ENCODE measurements around the gene GLI3.

Gene GLI3

DNA sequence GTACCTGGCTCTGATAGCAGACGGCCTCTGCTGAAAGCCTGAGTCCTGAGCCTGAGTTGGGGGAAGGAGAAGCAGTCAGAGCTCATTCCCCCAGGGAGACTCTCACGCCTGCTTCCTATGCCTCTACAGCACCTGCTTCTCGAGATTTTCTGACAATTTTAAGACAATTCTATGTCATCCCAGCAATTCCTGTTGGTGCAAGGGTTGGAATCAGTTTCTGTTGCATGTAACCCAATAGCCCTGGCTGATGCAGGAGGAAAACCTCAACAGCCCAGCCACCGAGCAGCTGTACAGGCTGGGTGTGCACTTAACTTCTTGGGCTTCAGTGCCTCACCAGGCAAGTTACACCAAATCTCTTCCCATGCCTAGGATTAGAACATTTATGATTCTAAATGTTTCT lies 134.7 kb downstream of the GLI3 start:
- no peak for DNase-seq

DNA sequence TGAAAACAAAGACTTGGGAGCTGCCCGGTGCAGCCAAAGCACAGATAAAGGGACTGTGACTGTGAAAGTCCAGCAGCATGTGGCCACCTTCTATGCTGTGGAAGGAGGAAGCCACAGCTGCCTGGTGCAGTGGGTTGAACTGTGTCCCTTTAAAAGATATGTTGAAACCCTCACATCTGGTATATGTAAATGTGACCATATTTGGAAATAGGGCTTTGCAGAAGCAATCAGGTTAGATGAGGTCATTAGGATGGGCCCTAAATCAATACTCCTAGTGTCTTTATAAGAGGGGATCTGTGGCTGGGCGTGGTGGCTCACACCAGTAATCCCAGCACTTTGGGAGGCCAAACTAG lies 136.9 kb downstream of the GLI3 start:
- DNase-seq, result no peak

DNA sequence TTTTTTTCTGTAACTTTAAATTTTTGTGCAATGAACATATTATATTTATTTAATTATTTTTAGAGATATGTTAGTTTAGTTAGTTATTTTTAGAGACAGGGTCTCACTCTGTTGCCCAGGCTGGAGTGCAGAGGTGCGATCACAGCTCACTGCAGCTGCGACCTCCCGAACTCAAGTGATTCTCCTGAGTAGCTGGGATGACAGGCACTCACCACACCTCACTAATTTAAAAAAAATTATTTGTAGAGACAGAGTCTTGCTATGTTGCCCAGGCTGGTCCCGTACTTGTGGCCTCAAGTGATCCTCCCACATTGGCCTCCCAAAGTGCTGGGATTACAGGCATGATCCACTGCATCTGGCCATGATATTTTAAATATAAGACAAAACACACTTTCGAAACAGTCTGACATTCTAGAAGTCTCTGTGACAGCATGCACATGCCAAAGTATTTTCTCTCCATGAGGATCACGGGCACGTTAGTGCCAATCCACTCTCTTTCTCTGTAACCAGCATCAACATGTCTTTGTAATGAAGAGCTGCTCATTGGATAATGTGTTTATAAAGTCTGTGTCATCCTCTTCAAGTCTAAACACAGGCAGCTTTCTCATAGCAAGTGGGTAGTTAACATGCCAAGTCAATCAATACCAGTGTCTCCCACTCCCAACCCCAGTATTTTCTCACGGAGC lies 137.4 kb downstream of the GLI3 start:
- DNase-seq, result no peak

DNA sequence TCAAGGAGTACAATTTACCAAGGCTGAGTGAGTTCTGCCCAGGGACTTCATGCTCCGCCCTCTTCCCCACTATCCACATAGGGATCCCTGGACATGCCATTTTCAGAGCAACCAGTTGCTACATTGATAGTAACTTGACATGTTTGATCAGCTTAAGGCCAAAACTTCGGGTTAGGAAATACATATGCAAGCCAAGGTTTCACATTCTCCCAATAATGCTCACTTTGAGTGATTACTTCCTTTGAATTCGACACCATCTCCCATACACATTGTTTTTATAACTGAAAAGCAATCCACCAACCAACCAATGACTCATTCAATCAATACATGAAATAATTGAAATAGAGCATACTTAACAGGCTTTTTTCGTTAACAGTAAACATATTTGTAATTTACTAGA lies 137.9 kb downstream of the GLI3 start:
- DNase-seq, result no peak

DNA sequence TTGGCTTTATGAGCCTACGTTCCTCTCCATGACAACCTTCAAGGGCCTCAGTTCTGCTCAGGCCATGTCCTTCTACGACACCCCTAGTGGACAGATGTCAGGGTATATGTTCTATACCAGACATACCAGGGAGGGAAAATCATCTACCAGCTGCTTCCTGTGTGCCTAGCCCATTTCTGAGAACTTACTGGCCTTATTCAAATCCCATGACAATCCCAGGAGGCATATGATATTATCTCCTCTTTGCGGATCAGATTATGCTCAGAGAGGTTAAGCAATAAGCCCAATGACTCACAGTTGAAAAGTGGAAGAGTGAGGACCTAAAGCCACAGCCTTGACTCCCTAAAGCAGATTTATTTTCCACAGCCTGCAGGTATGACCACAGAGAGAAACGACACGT lies 139.3 kb downstream of the GLI3 start:
- no peak for DNase-seq

DNA sequence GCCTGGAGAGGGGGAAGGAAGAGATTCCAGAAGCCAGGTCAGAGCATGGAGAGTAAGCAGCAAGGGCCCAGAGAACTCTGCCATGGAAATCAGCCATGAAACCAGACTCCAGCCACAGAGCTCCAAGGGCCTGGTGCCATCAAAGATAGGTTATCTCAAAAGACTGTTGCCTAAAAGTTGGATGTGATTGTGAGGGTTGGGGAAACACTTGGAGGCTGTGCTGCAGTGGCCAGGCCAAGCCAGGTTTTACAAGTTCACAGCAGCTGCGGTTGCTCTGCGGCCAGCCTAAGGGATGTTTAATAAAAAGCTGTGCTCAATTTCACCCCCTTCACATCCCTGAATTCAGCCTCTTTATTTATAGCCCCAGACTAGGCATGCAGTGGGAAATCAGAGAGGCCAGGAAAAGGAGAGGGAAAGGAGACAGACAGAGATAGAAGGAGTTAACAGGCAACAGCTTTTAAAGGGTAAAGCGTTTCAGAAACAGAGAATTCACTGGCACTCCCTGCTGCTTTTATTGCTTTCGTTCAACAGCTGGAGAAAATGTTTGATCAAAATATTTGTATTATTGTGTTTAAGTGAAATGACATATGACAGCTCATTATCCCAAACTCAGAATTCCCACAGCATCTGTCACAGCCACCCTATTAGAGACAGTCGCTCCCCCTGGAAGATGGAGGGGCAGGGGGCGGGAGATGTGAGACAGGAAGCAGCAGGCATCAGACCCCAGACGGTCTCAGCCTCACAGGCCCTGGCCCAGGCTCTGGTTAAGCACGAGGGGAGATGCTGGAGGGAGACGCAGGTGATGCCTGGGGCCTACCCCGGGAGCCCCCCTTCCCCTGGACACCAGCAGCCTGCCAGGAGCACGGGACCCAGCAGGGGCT lies 140.1 kb downstream of the GLI3 start:
- peak; percentile 73 for DNase-seq

DNA sequence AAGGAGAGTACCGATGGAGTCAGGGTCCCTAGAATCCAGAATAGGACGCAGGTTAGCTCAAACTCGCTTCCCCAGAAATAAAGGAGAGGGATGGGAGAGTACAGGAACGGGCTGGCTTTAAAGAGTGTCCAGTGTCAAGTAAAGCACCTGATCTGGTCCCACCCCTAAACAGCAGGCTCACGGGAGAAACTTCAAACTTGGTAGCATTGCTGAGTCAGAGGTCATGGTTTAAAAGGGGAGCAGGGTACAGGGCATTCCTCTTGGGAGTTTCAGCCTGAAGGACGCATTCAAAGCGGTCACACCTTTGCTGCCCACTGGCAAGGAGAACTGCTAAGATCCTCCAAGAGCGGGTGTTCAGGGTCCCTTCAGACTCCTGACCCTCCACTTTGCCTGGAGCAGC lies 140.7 kb downstream of the GLI3 start:
- no peak for DNase-seq

DNA sequence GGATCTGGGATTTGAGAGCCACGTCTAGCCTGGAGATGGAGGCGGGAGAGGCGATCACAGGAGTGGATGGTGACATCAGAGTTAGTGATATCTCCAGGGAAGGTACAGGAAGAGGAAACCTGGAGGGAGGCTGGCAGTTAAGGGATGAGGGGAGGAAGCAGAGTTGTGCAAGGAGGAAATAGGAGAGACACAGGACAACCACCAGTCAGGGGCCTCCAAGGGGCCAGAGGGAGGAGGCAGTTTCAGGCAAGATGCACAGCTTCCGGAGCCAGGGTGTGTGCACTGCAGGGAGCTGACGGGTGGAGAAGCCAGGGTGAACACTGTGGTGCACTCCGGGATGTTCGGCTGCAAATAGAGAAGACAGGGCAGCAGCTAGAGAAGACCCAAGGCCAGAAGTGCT lies 141.2 kb downstream of the GLI3 start:
- no peak for DNase-seq

DNA sequence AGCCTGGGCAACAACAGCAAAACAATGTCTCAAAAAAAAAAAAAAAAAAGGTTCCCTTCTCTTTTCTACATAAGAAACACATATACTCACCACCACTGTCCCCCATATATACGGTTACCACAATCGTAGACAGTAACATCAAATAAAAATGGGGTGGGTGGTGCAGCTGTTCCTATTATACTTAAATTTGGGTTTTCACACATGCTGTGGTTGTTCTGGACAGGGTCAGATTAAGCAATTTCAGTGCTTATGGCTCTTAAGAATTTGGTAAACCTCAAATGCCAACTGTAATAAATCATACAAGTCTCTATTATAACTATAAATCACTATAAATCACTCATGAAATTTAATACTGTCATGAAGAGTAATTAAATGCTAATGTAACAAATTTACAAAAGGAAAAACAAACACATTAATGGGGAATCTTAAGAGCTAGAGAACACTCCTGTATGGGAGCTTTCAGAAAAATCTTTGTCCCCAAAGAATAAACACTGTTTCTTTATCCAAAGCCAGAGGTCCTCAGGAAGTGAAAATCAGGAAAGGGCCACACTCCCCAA lies 143.6 kb downstream of the GLI3 start:
- no peak for DNase-seq

DNA sequence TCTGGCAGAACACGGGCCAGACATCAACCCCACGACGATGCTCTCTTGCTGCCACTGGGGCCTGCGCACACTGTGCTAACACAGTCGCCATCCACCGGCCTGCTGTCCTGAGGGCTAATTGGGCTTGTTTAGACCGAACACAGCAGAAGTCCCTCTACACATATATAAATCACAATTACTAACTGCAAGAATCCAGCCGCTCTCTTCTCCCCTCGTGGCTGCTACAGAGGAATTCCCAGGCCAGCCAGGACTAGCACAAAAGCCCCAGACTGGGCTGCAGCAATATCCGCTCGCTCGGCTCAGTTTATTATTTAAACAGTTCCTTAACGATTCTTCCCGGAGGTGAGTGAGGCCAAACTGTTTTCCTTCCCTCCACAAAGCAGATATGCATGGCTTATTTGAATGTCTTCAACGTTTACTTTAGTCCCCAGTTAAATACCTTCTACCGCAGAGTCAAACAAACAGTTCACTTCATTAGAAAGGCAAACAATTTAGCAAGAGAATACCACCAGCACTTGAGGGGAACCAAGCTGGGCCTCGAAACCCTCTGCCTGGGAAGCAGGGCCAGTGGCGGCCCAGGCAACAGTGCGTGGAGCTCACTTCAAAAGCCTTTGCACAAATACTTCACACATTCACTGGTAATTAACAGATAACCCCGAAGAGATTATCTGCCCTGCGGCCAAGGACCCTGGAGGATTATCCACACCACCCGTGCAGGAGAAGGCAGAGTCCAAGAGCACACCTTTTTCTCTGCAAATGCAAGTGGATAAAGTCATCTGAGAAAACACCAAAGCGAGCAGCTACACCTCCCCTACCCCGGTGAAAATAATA lies 145.3 kb downstream of the GLI3 start:
- peak; percentile 57 for DNase-seq

DNA sequence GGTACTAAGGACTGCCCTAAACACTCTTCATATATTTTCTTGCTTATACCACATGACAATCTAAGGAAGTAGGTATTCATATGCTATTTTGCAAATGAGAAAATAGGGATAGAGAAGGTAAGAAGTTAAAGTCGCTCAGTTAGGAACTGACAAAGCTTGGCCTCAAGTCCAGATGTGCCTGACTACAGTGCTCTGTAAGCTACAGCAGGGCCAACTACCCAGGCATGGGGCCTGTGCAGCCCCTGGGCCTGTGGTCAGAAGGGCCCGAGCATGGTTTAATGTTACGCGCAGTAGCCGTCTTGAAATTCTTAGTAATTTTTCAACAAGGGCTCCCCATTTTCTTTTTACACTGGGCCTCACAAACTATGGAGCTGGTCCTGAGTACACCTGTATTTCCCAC lies 146.2 kb downstream of the GLI3 start:
- no peak for DNase-seq

DNA sequence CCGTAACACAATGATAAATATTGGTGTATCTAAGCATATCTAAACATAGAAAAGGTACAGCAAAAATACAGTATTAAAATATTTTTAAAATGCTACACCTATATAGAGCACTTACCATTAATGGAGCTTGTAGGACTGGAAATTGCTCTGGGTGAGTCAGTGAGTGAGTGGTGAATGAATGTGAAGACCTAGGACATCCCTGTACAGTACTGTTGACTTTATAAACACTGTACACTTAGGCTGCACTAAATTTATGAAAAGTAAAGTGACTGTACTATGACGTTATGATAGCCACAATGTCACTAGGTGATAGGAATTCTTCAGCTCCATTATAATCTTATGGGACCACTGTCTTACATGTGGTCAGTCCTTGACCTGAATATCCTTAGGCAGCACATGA lies 147.0 kb downstream of the GLI3 start:
- DNase-seq, result no peak

DNA sequence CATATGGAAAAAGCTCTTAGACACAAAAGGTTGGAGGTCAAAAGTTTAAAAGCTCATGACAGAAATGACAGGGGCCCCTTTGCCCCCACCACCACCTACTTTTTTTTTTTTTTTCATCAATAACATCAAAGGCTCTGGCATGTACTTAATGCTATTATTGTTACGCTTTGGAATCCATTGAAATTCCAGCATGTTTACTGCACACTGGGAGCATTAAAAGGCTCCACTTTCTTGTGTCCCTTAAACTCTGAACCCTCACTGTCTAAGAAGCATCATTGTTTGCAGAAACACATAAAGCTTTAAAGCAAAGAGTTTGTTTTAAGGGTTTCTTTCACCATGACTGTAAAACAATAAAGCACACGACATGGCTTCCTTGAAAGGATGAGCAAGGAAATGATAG lies 149.4 kb downstream of the GLI3 start:
- no peak for DNase-seq

DNA sequence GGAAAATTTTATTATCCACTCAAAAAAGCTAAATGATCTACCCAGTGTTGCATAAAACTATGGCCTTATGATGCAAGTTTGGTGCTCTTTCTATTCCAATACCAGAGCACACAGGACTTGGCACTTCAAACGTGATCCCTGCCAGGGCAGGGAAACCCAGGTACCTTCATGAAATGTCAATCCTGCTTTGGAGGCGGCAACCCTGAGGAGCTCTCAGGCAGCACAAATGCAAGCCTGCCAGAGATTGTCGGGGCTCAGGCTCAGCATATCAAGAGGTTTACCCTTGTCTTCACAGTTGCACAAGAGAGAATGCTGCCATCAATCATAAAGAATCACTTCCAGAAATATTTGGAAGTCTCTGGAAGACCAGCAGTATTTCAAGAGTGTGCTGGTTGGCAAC lies 151.5 kb downstream of the GLI3 start:
- no peak for DNase-seq

DNA sequence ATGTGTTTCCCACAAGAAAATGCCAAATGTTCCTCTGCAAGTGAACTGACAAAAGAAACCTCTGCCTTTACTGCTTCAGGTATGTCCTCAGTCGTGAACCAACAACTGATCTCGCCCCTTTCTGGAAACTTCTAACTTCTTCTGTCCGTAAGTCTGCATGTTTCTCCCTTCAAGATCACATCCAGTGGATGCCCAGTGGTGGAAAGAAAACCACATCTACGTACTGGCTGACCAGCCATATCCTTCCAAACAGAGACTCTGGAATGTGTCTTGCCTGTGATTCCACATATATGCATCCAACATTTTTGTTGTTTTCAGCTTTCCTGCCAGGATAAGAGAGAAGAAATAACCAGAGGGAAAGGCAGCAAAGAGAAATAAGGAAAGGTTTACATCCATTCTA lies 152.7 kb downstream of the GLI3 start:
- no peak for DNase-seq

DNA sequence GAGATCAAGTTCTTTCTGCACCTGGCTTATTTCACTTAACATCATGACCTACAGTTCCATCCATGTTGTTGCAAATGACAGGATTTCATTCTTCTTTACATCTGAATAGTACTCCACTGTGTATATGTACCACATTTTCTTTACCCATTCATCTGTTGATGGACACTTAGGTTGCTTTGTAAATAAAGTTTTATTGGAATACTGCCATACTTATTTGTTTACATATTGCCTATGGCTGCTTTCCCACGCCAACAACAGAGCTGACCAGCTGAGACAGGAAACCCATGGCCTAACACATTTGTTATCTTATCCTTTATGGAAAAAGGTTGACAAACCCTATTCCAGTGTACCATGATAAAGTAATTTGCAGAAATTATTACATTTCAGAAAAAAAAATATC lies 153.7 kb downstream of the GLI3 start:
- no peak for DNase-seq

DNA sequence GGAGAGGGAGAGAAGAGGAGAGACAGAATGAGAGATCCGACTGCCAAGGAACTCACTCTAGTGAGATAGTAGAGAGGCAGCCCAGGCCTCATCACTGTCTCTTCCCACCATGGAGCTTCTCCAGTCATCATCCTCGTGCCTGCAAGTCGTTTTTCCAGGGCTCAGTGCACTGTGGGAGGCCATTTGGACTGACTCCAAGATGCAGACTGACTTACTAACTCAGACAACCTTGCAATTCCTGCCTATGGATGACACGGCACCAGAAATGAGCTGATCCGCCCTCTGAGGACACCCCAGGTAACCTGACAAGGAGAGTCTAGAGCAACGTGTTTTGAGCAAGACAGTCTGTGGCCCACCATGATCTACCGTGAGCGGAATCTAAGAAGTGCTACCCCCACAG lies 154.9 kb downstream of the GLI3 start:
- no peak for DNase-seq

DNA sequence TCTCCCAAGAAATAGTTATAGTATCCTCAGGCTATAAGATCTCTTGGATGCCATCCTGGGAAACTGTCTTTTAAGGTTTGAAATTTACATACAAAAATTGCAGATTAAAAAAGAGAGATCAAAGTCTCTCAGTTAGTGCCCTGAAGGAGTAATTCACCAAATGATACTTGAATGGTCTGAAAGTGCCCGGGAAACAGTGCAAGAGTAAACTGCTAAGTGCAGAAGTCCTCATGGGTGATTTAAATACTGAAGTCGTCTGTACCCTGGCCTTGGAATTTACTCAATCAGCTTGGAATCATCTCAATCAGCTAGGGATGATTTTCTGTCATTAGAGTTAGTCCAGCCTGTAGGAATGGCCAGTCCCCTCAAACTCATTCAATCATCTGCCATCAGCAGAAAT lies 155.3 kb downstream of the GLI3 start:
- DNase-seq, result no peak

DNA sequence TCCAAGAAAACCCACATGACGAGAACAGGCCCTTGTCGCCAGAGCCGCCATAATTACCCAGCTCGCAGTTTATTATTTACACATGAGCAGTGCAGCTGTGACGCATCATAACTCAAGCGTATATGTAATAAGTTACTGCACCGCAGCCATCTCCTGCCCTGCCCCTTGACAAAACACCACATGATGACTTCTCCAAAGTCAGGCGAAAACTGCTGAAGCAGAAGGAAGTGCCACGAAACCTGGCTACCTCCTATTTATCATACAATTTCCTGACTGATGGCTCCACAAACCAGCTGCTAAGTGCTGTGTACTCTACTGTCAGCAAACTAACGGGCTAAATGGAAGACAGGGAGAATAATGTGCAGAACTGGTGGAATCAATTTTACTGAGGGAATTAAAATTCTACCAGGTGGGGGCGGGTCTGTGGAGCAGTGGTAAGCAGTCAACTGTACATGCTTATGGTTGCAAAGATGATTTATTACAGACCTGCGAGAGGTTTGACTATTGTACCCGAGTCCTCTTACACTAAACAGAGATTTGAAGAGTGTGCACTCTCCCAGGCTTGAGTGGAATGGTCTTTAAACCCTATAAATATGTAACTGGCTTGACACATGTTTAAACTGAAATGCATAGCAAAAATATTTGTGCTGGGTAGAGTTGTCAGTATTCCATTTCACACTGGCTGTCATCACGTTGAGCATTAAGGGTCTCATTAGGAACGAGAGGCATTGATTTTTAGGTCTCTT lies 156.0 kb downstream of the GLI3 start:
- DNase-seq, result peak; percentile 51

DNA sequence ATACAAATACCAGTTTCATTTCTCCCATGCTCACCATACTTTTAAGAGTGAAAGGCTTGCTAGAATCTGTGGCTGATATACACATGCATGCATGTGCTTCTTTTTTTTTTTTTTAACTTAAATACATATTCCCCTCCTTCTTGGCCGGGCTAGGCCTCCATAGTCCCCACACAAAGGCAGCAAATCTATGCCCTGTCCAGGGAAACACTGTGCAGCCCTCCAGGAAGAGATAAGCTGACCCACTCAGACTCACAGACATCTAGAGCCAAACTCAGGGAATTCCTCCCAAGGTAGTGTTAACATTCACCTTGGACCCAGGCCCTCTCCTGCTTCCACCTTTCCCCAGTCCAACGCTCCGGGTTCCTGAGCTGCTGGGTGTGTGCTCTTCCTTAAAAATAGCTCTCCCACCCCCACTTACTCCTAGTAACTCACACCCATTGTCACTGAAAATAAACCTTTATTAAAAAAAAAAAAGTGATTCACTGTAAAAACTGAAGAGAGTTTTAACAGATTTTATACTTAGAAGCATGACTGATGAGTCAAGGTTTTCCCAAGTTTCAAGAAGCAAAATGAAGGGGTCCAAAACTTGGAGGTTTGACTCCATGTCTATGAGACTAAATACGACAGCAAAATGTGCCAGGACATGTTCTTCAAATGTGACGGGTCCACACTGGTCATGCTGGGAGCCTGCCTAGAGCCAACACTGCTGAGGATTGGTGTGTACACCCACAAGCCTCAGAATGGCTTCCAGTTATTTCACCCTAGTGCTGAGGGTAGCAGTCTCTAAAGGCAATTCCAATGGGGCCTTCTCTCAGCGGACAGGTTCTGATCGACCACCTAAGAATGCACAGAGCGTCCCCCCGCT lies 159.5 kb downstream of the GLI3 start:
- DNase-seq, result no peak

DNA sequence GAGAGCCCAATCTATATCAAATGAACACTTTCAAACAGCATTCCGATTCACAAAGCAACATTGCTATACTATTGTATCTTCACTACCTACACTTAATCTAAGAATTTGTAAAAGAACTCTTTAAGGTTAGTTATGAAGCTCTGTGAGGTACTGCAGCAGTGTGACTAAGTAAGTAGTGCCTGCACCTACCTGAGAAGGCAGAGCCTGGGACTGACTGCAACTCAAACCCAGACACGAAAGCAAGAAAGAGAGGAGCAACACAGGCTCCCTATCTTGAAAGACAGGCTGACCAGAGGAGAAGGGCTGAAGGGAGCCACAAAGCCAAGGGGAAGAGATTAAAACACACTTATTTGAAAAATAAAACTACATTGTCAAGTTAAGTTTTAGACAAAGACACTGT lies 160.1 kb downstream of the GLI3 start:
- no peak for DNase-seq

DNA sequence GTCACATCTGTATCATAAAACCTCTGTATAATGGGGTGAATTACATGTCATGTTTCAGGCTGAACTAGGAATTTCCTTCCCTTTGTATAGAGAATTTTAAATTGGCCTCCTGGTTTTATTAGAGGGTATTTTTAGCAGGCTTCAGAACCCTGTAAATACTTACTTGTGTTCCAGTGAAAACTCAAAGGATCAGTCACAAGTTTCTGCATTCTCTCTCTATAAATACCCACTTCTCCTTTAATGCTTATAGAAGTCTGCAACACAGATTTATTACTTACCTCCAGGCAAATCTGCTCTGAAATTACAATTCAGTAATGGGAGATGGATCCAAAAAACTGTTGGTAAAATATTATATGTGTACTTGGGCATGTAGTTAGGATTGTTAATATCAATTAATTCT lies 161.6 kb downstream of the GLI3 start:
- no peak for DNase-seq
